ENCODE measurements around the gene HCST. TPM values are rescaled to one million over a fixed set of nuclear protein-coding genes. Genes with fewer than 3 reads are reported as not detected.

HCST gene
- total and polyA plus RNA-seq, 2 of the 13 experiments (the other 11 are each of a cell fraction or from before 2014, with no cell fraction given) = 0.24 to 1.2 TPM

DNA sequence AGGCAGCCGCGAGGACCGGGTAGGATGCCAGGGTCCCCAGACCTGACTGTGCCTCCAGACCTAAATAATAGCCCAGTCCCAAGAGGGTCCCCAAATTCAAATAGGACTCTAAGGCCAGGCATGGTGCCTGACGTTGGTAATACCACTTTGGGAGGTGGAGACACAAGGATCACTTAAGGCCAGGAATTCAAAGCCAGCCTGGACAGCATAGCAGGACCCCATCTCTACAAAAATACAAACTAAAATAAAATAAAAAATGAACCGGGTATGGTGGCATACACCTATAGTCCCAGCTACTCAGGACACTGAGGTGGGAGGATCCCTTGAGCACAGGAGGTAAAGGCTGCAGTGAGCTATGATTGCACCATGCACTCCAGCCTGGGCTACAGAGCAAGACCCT, 39.3 kb upstream of the HCST start:
- FAIRE-seq (no peak), DNase-seq (ENCODE audit: low spot score) (no peak), ATAC-seq (no peak)
- CTCF ChIA-PET (ENCODE audit: low intra/inter-chr PET ratio, low total read pairs) = no interaction called here
- in situ Hi-C loops (cut with HindIII; ENCODE audit: extremely low pct_ligation_motif_present, low pct_unique_long_range_greater_than_20kb) = no loop called here
- H2AFZ ChIP-seq (ENCODE audit: low read length) = no peak overlapping the region
- no peak overlapping the region for H3K4me2 ChIP-seq (ENCODE audit: low read depth, low read length)
- no peaks in the 10 kb centered on the region for H4K20me1 ChIP-seq (ENCODE audit: insufficient read depth, low read length)
- intact Hi-C loops (cut with micrococcal nuclease; ENCODE audit: unreplicated experiment) = loop anchor here (5.0 kb wide), 1 partner anchor 51 kb away; the partner anchor contains the start of gene PRODH2
- no peaks in the 10 kb centered on the region for H3K79me2 ChIP-seq (ENCODE audit: insufficient read depth, low read length)
- no peak overlapping the region for H3K27ac ChIP-seq (ENCODE audit: extremely low read length, insufficient read depth, low read length)
- 86% methylated on average over 5 of the region's 5 CpGs for WGBS (ENCODE audit: low lambda C conversion rate)
- peaks cover 26% of the 10 kb centered on the region for H3K4me1 ChIP-seq (ENCODE audit: insufficient read depth, low read length)
- TF ChIP-seq ZNF121 (CRISPR knock-in tag; IDR thresholded peaks at IDR 0.05) (peak; percentile 72), ELF1 (CRISPR knock-in tag; IDR thresholded peaks at IDR 0.05) (no peak), ASH2L (IDR thresholded peaks at IDR 0.05; ENCODE audit: insufficient read length, low read depth, low read length) (no peak)
- H3K27me3 ChIP-seq (ENCODE audit: control insufficient read depth in 1 of 2, insufficient read depth in 2 of 2, low read length in 2 of 2) = peaks cover 2 to 19% of the 10 kb centered on the region in 2 experiments; a peak in 3 of 5 replicates
- H3K4me3 ChIP-seq (replicated peaks in 1 of 3; ENCODE audit: insufficient read depth in 1 of 3, low read depth in 2 of 3, low read length in 3 of 3) = no peak overlapping the region
- no peaks in the 10 kb centered on the region for H3K9me3 ChIP-seq (ENCODE audit: low read length)
- POLR2A ChIA-PET = interaction anchor here (0.6 kb wide), 1 partner anchor 18 kb away, joined by 3 read pairs; no protein-coding TSS in a partner anchor
- no peak overlapping the region for H3K9ac ChIP-seq (ENCODE audit: insufficient read depth, low read depth, low read length)
- no peaks in the 10 kb centered on the region for H3K36me3 ChIP-seq (replicated peaks in 1 of 2; ENCODE audit: control insufficient read depth in 1 of 2, insufficient read depth in 2 of 2, low read length in 2 of 2)
- no TSS peak for BruUV-seq (replicated peaks)

DNA sequence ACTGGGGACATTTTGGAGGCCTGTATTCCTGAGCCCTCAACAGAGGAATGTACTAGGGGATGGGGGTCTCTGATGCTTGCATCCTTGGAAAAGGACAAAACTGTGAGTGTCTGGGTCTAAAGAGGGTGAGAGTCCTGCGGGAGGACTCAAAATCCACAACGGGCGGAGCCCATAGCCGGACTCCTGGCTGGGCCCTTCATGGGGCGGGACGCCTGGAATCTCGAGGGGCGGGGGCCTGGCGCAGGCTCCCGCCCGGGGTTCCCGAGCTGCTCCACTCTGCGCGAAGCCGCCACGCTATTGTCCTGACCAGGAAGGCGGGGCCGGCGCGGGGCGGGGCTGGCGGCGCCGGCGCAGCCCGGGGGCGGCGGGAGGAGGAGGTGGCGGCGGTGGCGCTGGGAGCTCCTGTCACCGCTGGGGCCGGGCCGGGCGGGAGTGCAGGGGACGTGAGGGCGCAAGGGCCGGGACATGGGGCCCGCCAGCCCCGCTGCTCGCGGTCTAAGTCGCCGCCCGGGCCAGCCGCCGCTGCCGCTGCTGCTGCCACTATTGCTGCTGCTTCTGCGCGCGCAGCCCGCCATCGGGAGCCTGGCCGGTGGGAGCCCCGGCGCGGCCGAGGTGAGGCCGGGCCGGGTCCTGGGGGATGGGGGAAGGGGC, 34.0 kb upstream of the HCST start, which contains the start of gene APLP1:
TSS of gene APLP1 (plus strand) at position 403 of the 651 bp plus-strand sequence. CDS start at position 466, 63 bp downstream.
- Histone ChIP-seq H4K20me1 (ENCODE audit: insufficient read depth, low read length) (no peaks in the 10 kb centered on the region), H2AFZ (ENCODE audit: low read length) (no peak within 1 kb of the TSS), H3K4me3 (replicated peaks in 1 of 3; ENCODE audit: insufficient read depth in 1 of 3, low read depth in 2 of 3, low read length in 3 of 3) (peak within 1 kb of the TSS; percentile 43 to 52 (median 47); a peak in 4 of 6 replicates), H3K27ac (ENCODE audit: extremely low read length, insufficient read depth, low read length) (no peak within 1 kb of the TSS), H3K4me2 (ENCODE audit: low read depth, low read length) (peak within 1 kb of the TSS; percentile 61), H3K79me2 (ENCODE audit: insufficient read depth, low read length) (no peaks in the 10 kb centered on the region), H3K4me1 (ENCODE audit: insufficient read depth, low read length) (peaks cover 16% of the 10 kb centered on the region), H3K36me3 (replicated peaks in 1 of 2; ENCODE audit: control insufficient read depth in 1 of 2, insufficient read depth in 2 of 2, low read length in 2 of 2) (no peaks in the 10 kb centered on the region), H3K9ac (ENCODE audit: insufficient read depth, low read depth, low read length) (no peak within 1 kb of the TSS), H3K27me3 (ENCODE audit: control insufficient read depth in 1 of 2, insufficient read depth in 2 of 2, low read length in 2 of 2) (no peaks in the 10 kb centered on the region; a peak in 2 of 5 replicates), H3K9me3 (ENCODE audit: low read length) (no peaks in the 10 kb centered on the region)
- intact Hi-C loops (cut with micrococcal nuclease; ENCODE audit: unreplicated experiment) (no loop called here), in situ Hi-C loops (cut with HindIII; ENCODE audit: extremely low pct_ligation_motif_present, low pct_unique_long_range_greater_than_20kb) (no loop called here)
- 1% methylated on average over 8 of the region's 60 CpGs for WGBS (ENCODE audit: low lambda C conversion rate)
- CTCF ChIA-PET (ENCODE audit: low intra/inter-chr PET ratio, low total read pairs) = no interaction called here
- FAIRE-seq = no peak
- POLR2A ChIA-PET = no interaction called here
- no TSS peak for BruUV-seq (replicated peaks)
- DNase-seq (ENCODE audit: low spot score) = peak; percentile 14
- peak; percentile 82 for ATAC-seq
- no peak for TF ChIP-seq SRY (CRISPR knock-in tag; IDR thresholded peaks at IDR 0.05)
- TF ChIP-seq, protein P1, sequence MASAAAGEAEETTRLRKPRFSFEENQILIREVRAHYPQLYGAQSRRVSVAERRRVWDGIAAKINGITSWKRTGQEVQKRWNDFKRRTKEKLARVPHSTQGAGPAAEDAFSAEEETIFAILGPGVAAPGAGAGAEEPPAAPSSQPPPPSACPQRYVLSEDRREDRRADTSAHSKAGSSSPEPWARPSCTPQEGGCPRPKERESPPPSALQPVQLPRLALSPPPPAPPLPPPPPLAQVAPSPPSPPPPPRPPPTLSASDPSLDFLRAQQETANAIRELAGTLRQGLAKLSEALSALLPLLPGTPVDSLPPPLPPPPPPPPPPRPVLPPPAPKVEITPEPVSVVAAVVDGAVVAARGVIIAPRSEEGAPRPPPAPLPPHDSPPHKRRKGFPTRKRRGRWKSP (CRISPR knock-in tag; IDR thresholded peaks at IDR 0.05) = peak; percentile 41; the same call in 1 of the 2 replicates
- TF ChIP-seq, protein P2, sequence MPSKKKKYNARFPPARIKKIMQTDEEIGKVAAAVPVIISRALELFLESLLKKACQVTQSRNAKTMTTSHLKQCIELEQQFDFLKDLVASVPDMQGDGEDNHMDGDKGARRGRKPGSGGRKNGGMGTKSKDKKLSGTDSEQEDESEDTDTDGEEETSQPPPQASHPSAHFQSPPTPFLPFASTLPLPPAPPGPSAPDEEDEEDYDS (CRISPR knock-in tag; IDR thresholded peaks at IDR 0.05) = no peak
- TF ChIP-seq, protein P3, sequence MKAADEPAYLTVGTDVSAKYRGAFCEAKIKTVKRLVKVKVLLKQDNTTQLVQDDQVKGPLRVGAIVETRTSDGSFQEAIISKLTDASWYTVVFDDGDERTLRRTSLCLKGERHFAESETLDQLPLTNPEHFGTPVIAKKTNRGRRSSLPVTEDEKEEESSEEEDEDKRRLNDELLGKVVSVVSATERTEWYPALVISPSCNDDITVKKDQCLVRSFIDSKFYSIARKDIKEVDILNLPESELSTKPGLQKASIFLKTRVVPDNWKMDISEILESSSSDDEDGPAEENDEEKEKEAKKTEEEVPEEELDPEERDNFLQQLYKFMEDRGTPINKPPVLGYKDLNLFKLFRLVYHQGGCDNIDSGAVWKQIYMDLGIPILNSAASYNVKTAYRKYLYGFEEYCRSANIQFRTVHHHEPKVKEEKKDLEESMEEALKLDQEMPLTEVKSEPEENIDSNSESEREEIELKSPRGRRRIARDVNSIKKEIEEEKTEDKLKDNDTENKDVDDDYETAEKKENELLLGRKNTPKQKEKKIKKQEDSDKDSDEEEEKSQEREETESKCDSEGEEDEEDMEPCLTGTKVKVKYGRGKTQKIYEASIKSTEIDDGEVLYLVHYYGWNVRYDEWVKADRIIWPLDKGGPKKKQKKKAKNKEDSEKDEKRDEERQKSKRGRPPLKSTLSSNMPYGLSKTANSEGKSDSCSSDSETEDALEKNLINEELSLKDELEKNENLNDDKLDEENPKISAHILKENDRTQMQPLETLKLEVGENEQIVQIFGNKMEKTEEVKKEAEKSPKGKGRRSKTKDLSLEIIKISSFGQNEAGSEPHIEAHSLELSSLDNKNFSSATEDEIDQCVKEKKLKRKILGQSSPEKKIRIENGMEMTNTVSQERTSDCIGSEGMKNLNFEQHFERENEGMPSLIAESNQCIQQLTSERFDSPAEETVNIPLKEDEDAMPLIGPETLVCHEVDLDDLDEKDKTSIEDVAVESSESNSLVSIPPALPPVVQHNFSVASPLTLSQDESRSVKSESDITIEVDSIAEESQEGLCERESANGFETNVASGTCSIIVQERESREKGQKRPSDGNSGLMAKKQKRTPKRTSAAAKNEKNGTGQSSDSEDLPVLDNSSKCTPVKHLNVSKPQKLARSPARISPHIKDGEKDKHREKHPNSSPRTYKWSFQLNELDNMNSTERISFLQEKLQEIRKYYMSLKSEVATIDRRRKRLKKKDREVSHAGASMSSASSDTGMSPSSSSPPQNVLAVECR (CRISPR knock-in tag; IDR thresholded peaks at IDR 0.05; ENCODE audit: borderline replicate concordance) = no peak
- no peak for TF ChIP-seq ZNF724P (CRISPR knock-in tag; IDR thresholded peaks at IDR 0.05; ENCODE audit: borderline replicate concordance)
- no peak for TF ChIP-seq PCBP2 (optimal IDR thresholded peaks at IDR 0.05; ENCODE audit: low read depth, low read length, poor library complexity, severe bottlenecking)
- TF ChIP-seq, protein P4, sequence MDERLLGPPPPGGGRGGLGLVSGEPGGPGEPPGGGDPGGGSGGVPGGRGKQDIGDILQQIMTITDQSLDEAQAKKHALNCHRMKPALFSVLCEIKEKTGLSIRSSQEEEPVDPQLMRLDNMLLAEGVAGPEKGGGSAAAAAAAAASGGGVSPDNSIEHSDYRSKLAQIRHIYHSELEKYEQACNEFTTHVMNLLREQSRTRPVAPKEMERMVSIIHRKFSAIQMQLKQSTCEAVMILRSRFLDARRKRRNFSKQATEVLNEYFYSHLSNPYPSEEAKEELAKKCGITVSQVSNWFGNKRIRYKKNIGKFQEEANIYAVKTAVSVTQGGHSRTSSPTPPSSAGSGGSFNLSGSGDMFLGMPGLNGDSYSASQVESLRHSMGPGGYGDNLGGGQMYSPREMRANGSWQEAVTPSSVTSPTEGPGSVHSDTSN (CRISPR knock-in tag; IDR thresholded peaks at IDR 0.05) = no peak
- TF ChIP-seq ZNF24 (IDR thresholded peaks at IDR 0.05) = no peak
